ENCODE data around the gene OSBP2. TPM values are rescaled to one million over a fixed set of nuclear protein-coding genes. Genes with fewer than 3 reads are reported as not detected.

OSBP2 gene
- total RNA-seq, 4 donors from 2014 or later, result 0.66 to 2.4 (median 1.6) TPM

- no peaks in the 10 kb centered on the region for H3K4me1 ChIP-seq
- no peak overlapping the region for H3K27ac ChIP-seq
- no peak for DNase-seq (ENCODE audit: low spot score in 2 of 2)
- 87 to 90% methylated on average over 12 to 15 of the region's 15 CpGs for WGBS, 2 donors
- H3K27me3 ChIP-seq, result no peaks in the 10 kb centered on the region
- TF ChIP-seq POLR2A (IDR thresholded peaks at IDR 0.05), result no peak
- TF ChIP-seq EP300 (IDR thresholded peaks at IDR 0.05), result no peak
- TF ChIP-seq CTCF (IDR thresholded peaks at IDR 0.05), result no peak
- H3K4me3 ChIP-seq, result no peak overlapping the region
- H3K36me3 ChIP-seq, result peaks cover 0 to 15% (median 0%) of the 10 kb centered on the region in 3 donors
- no peaks in the 10 kb centered on the region for H3K9me3 ChIP-seq
These were observed 175.2 kb downstream of the OSBP2 start for GRCh38 chr22:30869667-30870395.

- no peaks in the 10 kb centered on the region for H3K27me3 ChIP-seq
- peaks cover 0 to 15% (median 0%) of the 10 kb centered on the region in 3 donors for H3K36me3 ChIP-seq
- TF ChIP-seq CTCF (IDR thresholded peaks at IDR 0.05) (no peak), EP300 (IDR thresholded peaks at IDR 0.05) (no peak), POLR2A (IDR thresholded peaks at IDR 0.05) (no peak)
- no peak for DNase-seq (ENCODE audit: low spot score in 2 of 2)
- H3K27ac ChIP-seq, result no peak overlapping the region
- H3K9me3 ChIP-seq, result no peaks in the 10 kb centered on the region
- no peak overlapping the region for H3K4me3 ChIP-seq
- H3K4me1 ChIP-seq, result no peaks in the 10 kb centered on the region
- 83 to 88% methylated on average over 33 to 34 of the region's 36 CpGs for WGBS, 2 donors
These were observed 176.0 kb downstream of the OSBP2 start for GRCh38 chr22:30870451-30871345.

GRCh38 chr22:30871391-30872284, 177.0 kb downstream of the OSBP2 start:
- WGBS, 2 donors, result 77 to 83% methylated on average over 9 to 12 of the region's 13 CpGs
- Histone ChIP-seq H3K4me1 (peaks cover 0 to 1% (median 0%) of the 10 kb centered on the region in 4 donors), H3K9me3 (no peaks in the 10 kb centered on the region), H3K4me3 (no peak overlapping the region), H3K36me3 (peaks cover 0 to 15% (median 0%) of the 10 kb centered on the region in 3 donors), H3K27ac (no peak overlapping the region), H3K27me3 (no peaks in the 10 kb centered on the region)
- TF ChIP-seq POLR2A (IDR thresholded peaks at IDR 0.05), result no peak
- no peak for TF ChIP-seq CTCF (IDR thresholded peaks at IDR 0.05)
- no peak for TF ChIP-seq EP300 (IDR thresholded peaks at IDR 0.05)
- DNase-seq (ENCODE audit: low spot score in 2 of 2), result no peak

GRCh38 chr22:30872285-30873041, 177.8 kb downstream of the OSBP2 start:
- H3K9me3 ChIP-seq, result no peaks in the 10 kb centered on the region
- peaks cover 0 to 15% (median 0%) of the 10 kb centered on the region in 3 donors for H3K36me3 ChIP-seq
- TF ChIP-seq CTCF (IDR thresholded peaks at IDR 0.05) (no peak), POLR2A (IDR thresholded peaks at IDR 0.05) (no peak), EP300 (IDR thresholded peaks at IDR 0.05) (no peak)
- no peaks in the 10 kb centered on the region for H3K27me3 ChIP-seq
- no peak overlapping the region for H3K27ac ChIP-seq
- H3K4me3 ChIP-seq, result no peak overlapping the region
- 53 to 60% methylated on average over 10 to 16 of the region's 16 CpGs for WGBS, 2 donors
- no peak for DNase-seq (ENCODE audit: low spot score in 2 of 2)
- peaks cover 0 to 7% (median 0%) of the 10 kb centered on the region in 4 donors for H3K4me1 ChIP-seq

All from tibial nerve (tissue), 4 donors.